ENCODE data around the gene ACAD8. TPM values are rescaled to one million over a fixed set of nuclear protein-coding genes. Genes with fewer than 3 reads are reported as not detected.

ACAD8 gene
- total RNA-seq (10 to 100 TPM; 31.5 to 48.8 TPM), polyA plus RNA-seq (ENCODE audit: insufficient read length in 6 of 6) (10 to 100 TPM; 32.6 to 42.3 (median 38.8) TPM)
- long read RNA-seq, donor 1, transcript ACAD8-201 (11 exons, 2,249 nt), result major isoform, 6 of 6 reads
- long read RNA-seq, donor 1, partial matches to known transcripts, result 0 of 6 reads
- long read RNA-seq, donor 1, other reads (novel, unspliced or antisense), result 0 of 6 reads
- long read RNA-seq, donor 2, transcript ACAD8-201 (11 exons, 2,249 nt), result major isoform, 5 of 7 reads
- long read RNA-seq, donor 2, partial matches to known transcripts, result 0 of 7 reads
- long read RNA-seq, donor 2, other reads (novel, unspliced or antisense), result 0 of 7 reads
- long read RNA-seq, donor 3, transcript ACAD8-201 (11 exons, 2,249 nt), result major isoform, 5 of 5 reads
- long read RNA-seq, donor 3, partial matches to known transcripts, result 0 of 5 reads
- long read RNA-seq, donor 3, other reads (novel, unspliced or antisense), result 0 of 5 reads
- long read RNA-seq, donor 4, transcript ACAD8-201 (11 exons, 2,249 nt), result major isoform, 20 of 28 reads
- long read RNA-seq, donor 4, partial matches to known transcripts, result 2 of 28 reads
- long read RNA-seq, donor 4, other reads (novel, unspliced or antisense), result 3 of 28 reads
- long read RNA-seq, donor 5, partial matches to known transcripts, result 0 of 3 reads
- long read RNA-seq, donor 5, other reads (novel, unspliced or antisense), result 0 of 3 reads
- long read RNA-seq, donor 6, transcript ACAD8-201 (11 exons, 2,249 nt), result major isoform, 6 of 12 reads
- long read RNA-seq, donor 6, partial matches to known transcripts, result 5 of 12 reads
- long read RNA-seq, donor 6, other reads (novel, unspliced or antisense), result 0 of 12 reads
- long read RNA-seq, donor 7, partial matches to known transcripts, result 0 of 5 reads
- long read RNA-seq, donor 7, other reads (novel, unspliced or antisense), result 0 of 5 reads
- long read RNA-seq, donor 8, partial matches to known transcripts, result 0 of 4 reads
- long read RNA-seq, donor 8, other reads (novel, unspliced or antisense), result 0 of 4 reads
- long read RNA-seq, donor 9, result 0 reads
- long read RNA-seq, donor 10, transcript ACAD8-201 (11 exons, 2,249 nt), result major isoform, 5 of 13 reads
- long read RNA-seq, donor 10, partial matches to known transcripts, result 0 of 13 reads
- long read RNA-seq, donor 10, other reads (novel, unspliced or antisense), result 7 of 13 reads
- long read RNA-seq, donor 11, transcript ACAD8-201 (11 exons, 2,249 nt), result major isoform, 8 of 11 reads
- long read RNA-seq, donor 11, partial matches to known transcripts, result 0 of 11 reads
- long read RNA-seq, donor 11, other reads (novel, unspliced or antisense), result 0 of 11 reads
- long read RNA-seq, donor 12, partial matches to known transcripts, result 0 of 2 reads
- long read RNA-seq, donor 12, other reads (novel, unspliced or antisense), result 0 of 2 reads

DNA sequence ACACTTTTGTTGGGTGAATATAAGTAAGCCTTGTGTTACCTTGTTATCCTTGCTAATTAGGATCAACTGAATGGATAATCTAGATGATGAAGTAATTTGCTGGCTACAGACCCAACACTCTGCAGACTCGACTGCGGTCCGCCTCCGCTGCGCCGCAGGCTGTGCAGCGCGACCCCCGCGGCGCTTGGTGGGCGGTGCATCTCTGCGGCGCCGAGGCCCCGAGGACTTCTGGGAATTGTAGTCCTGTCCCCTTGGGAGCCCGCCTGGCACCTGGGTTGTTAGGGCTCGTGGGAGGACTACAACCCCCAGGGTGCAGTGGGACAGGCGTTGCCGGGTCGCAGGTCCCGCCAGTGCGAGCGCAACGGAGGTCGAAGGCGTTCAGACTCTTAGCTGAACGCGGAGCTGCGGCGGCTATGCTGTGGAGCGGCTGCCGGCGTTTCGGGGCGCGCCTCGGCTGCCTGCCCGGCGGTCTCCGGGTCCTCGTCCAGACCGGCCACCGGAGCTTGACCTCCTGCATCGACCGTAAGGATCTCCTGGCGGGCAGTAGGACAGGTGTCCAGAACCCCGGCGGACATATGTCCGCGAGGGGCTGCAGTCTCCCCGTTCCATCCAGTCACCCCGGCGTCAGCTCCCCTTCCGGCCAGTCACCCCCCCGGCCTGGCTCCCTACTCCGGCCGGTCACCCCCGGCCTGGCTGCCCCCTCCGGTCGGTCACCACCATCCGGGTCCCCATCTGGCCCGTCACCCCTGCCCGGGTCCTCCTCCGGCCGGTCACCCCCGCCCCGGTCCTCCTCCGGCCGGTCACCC is at the start of gene ACAD8, which contains the start of gene THYN1:
TSS of gene ACAD8 (plus strand) at position 381 of the 806 bp plus-strand sequence. CDS start at position 414, 33 bp downstream.
TSS of gene THYN1 (minus strand) at position 165 of the 806 bp plus-strand sequence. CDS start 470 bp downstream, outside the sequence.
- peak; percentile 96 to 98 (median 98) for DNase-seq
- ATAC-seq, result peak; percentile 100
- TF ChIP-seq, protein P1, sequence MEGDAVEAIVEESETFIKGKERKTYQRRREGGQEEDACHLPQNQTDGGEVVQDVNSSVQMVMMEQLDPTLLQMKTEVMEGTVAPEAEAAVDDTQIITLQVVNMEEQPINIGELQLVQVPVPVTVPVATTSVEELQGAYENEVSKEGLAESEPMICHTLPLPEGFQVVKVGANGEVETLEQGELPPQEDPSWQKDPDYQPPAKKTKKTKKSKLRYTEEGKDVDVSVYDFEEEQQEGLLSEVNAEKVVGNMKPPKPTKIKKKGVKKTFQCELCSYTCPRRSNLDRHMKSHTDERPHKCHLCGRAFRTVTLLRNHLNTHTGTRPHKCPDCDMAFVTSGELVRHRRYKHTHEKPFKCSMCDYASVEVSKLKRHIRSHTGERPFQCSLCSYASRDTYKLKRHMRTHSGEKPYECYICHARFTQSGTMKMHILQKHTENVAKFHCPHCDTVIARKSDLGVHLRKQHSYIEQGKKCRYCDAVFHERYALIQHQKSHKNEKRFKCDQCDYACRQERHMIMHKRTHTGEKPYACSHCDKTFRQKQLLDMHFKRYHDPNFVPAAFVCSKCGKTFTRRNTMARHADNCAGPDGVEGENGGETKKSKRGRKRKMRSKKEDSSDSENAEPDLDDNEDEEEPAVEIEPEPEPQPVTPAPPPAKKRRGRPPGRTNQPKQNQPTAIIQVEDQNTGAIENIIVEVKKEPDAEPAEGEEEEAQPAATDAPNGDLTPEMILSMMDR (IDR thresholded peaks at IDR 0.05), result peak; percentile 27 to 59
- H3K27ac ChIP-seq, result peak within 1 kb of the TSS; percentile 55 to 78
- intact Hi-C loops (cut with DNase I), result no loop called here
- H3K4me1 ChIP-seq, result peaks cover 18 to 49% of the 10 kb centered on the region in 2 donors
- peak within 1 kb of the TSS; percentile 90 to 91 for H3K4me3 ChIP-seq
- H3K27me3 ChIP-seq, result no peaks in the 10 kb centered on the region
- H3K36me3 ChIP-seq, result peaks cover 0 to 31% of the 10 kb centered on the region in 2 donors
- H3K9me3 ChIP-seq, result no peaks in the 10 kb centered on the region

DNA sequence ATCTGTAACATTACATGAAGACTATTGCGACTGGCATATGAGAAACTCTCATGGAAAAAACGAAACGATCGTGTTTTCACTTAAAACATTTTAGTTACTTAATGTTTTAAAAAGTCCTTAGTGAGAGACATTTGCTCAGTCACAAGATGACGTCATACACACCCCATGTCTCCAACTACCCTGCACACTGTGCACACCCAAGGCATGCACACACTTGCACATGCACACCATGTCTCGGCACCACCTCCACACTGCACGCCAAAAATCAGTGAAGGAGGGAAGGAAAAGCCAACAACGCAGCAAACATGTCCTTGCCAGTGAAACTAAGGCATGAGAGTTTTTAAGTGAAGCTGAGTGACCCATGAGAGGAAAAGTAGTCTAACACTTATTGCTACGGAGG is 47.6 kb upstream of the ACAD8 start:
- intact Hi-C loops (cut with DNase I), result no loop called here
- ATAC-seq, result no peak
- Histone ChIP-seq H3K4me3 (no peak overlapping the region), H3K9me3 (no peaks in the 10 kb centered on the region), H3K36me3 (peaks cover 0 to 77% of the 10 kb centered on the region in 2 donors), H3K27ac (no peak overlapping the region), H3K27me3 (no peaks in the 10 kb centered on the region), H3K4me1 (no peaks in the 10 kb centered on the region)
- DNase-seq, result no peak
- TF ChIP-seq, protein P1 (IDR thresholded peaks at IDR 0.05), result no peak

DNA sequence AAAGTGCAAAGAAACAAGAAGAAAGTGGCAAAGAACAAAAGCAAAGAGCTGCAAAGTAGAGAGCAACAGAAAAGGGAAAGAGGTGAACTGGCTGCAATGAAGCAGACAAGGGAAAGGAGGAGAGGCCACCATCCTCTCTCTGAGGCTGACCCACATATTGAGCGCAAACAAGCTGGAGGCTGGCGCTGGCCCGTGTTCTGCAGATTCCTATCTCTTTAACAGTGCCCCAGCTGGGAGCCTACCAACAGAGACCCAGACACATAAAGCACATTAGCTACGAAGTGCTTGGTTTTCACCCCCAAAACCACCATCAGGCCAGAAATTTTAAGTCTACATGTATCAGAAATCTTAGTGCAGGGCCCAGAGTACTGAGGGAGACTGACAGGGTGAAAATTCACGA is 47.2 kb upstream of the ACAD8 start:
- no peak overlapping the region for H3K27ac ChIP-seq
- H3K4me1 ChIP-seq, result no peaks in the 10 kb centered on the region
- no peaks in the 10 kb centered on the region for H3K9me3 ChIP-seq
- ATAC-seq (no peak), DNase-seq (no peak)
- peaks cover 0 to 73% of the 10 kb centered on the region in 2 donors for H3K36me3 ChIP-seq
- H3K4me3 ChIP-seq, result no peak overlapping the region
- intact Hi-C loops (cut with DNase I), result no loop called here
- TF ChIP-seq, protein P1 (IDR thresholded peaks at IDR 0.05), result no peak
- H3K27me3 ChIP-seq, result no peaks in the 10 kb centered on the region

DNA sequence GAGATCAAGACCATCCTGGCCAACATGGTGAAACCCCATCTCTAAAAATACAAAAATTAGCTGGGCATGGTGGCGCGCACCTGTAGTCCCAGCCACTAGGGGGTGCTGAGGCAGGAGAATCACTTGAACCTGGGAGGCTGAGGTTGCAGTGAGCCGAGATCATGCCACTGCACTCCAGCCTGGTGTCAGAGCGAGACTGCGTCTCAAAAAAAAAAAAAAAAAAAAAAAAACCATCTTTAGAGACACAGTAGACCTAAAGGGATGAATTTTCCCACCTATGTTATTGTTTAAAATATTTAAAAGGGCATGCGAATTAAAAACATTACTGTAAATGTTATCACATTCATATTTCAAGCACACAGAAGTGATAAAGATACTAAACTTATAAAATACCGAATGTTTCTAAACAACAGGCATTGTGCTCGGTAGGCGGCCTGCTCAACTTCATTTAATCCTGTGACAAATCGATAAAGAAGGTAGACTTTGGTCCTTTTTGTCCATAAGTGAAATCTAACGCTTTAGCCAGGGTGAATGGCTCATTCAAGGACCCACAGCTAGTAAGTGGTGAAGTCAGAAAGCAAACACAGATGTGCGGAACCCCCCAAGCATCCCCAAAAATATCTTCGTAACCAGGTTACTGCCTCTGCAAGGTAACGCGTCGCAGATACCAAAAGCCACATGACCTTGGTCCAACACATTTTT is 45.7 kb upstream of the ACAD8 start:
- Histone ChIP-seq H3K4me1 (no peaks in the 10 kb centered on the region), H3K9me3 (no peaks in the 10 kb centered on the region), H3K4me3 (no peak overlapping the region), H3K36me3 (peaks cover 0 to 57% of the 10 kb centered on the region in 2 donors), H3K27me3 (no peaks in the 10 kb centered on the region), H3K27ac (no peak overlapping the region)
- intact Hi-C loops (cut with DNase I), result no loop called here
- TF ChIP-seq, protein P1 (IDR thresholded peaks at IDR 0.05), result peak; percentile 58 to 71
- ATAC-seq (no peak), DNase-seq (peak in 1 of 4 donors; percentile 66)
